ENCODE results near the gene C6orf15.

C6orf15 gene

DNA sequence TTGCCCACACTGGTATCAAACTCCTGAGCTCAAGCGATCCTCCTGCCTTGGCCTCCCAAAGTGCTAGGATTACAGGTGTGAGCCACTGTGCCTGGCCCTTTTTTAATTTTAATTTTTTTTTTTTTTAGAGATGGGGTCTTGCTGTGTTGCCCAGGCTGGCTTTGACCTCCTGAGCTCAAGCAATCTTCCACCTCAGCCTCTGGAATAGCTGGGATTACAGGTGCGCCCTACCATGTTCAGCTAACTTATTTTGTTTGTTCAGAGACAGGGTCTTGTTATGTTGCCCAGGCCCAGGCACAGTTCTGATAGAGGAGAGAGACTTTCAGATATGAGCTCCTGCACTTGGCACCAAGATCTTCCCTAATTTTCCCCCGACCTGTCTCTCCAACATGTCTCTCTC is 18.4 kb upstream of the C6orf15 start:
- TF ChIP-seq, protein P1, sequence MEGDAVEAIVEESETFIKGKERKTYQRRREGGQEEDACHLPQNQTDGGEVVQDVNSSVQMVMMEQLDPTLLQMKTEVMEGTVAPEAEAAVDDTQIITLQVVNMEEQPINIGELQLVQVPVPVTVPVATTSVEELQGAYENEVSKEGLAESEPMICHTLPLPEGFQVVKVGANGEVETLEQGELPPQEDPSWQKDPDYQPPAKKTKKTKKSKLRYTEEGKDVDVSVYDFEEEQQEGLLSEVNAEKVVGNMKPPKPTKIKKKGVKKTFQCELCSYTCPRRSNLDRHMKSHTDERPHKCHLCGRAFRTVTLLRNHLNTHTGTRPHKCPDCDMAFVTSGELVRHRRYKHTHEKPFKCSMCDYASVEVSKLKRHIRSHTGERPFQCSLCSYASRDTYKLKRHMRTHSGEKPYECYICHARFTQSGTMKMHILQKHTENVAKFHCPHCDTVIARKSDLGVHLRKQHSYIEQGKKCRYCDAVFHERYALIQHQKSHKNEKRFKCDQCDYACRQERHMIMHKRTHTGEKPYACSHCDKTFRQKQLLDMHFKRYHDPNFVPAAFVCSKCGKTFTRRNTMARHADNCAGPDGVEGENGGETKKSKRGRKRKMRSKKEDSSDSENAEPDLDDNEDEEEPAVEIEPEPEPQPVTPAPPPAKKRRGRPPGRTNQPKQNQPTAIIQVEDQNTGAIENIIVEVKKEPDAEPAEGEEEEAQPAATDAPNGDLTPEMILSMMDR (conservative IDR thresholded peaks at IDR 0.05; ENCODE audit: low read depth, low read length): no peak
- no peaks in the 10 kb centered on the region for H3K79me2 ChIP-seq (ENCODE audit: insufficient read depth, low read depth)
- H3K9ac ChIP-seq: no peak overlapping the region
- no peak overlapping the region for H2AFZ ChIP-seq (ENCODE audit: low read depth)
- H3K27ac ChIP-seq: no peak overlapping the region
- no peaks in the 10 kb centered on the region for H4K20me1 ChIP-seq (ENCODE audit: insufficient read depth)
- no peak overlapping the region for H3K4me2 ChIP-seq
- no peaks in the 10 kb centered on the region; the same call in 1 of the 2 replicates for H3K27me3 ChIP-seq (ENCODE audit: insufficient read depth, low read depth)
- no peak overlapping the region for H3K4me3 ChIP-seq (IDR thresholded peaks at IDR 0.05; ENCODE audit: insufficient read depth, low read depth, low read length)
- no peaks in the 10 kb centered on the region for H3K36me3 ChIP-seq (ENCODE audit: insufficient read depth)
- H3K4me1 ChIP-seq (ENCODE audit: low read depth, poor library complexity, severe bottlenecking): peaks cover 4% of the 10 kb centered on the region

DNA sequence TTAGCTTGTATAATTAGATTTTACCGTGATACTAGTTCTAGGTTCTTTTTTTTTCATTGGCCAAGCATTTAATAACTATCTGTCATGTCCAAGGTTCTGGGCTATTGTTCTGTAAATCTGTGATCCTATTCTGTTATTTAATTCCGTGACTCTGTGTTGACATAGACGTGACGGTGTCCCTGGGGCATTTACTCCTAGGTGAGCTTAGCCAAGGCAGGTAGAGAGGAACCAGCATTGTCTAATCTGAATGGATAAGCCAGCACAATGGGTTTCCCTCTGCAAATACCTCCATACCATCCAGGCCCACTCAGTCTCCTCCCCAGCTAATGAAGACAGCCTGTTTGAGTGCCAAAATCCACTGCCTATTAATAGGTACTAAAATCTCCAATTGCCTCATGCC is 16.8 kb upstream of the C6orf15 start:
- Histone ChIP-seq H4K20me1 (ENCODE audit: insufficient read depth) (no peaks in the 10 kb centered on the region), H2AFZ (ENCODE audit: low read depth) (no peak overlapping the region), H3K27me3 (ENCODE audit: insufficient read depth, low read depth) (no peaks in the 10 kb centered on the region; the same call in 1 of the 2 replicates), H3K4me2 (no peak overlapping the region), H3K9ac (no peak overlapping the region), H3K36me3 (ENCODE audit: insufficient read depth) (no peaks in the 10 kb centered on the region), H3K4me3 (IDR thresholded peaks at IDR 0.05; ENCODE audit: insufficient read depth, low read depth, low read length) (no peak overlapping the region), H3K4me1 (ENCODE audit: low read depth, poor library complexity, severe bottlenecking) (peaks cover 4% of the 10 kb centered on the region), H3K27ac (no peak overlapping the region), H3K79me2 (ENCODE audit: insufficient read depth, low read depth) (no peaks in the 10 kb centered on the region)
- TF ChIP-seq, protein P1 (conservative IDR thresholded peaks at IDR 0.05; ENCODE audit: low read depth, low read length): no peak

DNA sequence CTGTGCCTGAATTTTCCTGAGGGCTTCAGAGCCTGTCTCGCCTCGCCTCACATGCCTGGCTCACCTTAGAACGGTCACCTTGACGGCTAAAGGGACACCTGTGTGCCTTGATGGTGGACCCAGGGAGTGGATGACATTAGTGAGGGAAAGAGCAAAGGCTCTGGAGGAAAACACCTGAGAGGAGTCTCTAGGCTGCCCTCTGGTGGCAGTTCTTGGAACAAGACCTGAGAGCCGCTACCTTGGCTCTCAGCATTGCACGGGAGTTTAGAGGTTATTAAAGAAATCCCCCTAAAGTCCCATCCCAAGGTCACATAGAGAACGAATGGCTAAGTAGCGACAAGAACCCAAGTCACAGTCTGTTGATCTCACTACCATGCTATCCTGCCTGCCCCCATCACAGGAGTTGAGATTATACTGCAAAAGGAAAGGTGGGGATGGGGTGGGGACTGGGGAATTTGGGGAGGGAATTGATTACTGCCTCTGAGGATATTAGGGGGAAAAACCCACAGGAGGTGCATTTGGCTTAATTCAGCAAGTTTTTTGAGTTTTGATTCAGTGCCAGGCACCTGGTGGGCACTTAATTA is 15.8 kb upstream of the C6orf15 start:
- no peak overlapping the region for H3K4me2 ChIP-seq
- no peak overlapping the region for H3K27ac ChIP-seq
- H3K27me3 ChIP-seq (ENCODE audit: insufficient read depth, low read depth): no peaks in the 10 kb centered on the region; the same call in 1 of the 2 replicates
- H3K36me3 ChIP-seq (ENCODE audit: insufficient read depth): no peaks in the 10 kb centered on the region
- no peak overlapping the region; the same call in none of the 2 replicates for H2AFZ ChIP-seq (ENCODE audit: low read depth)
- peaks cover 4% of the 10 kb centered on the region for H3K4me1 ChIP-seq (ENCODE audit: low read depth, poor library complexity, severe bottlenecking)
- no peaks in the 10 kb centered on the region for H3K79me2 ChIP-seq (ENCODE audit: insufficient read depth, low read depth)
- H4K20me1 ChIP-seq (ENCODE audit: insufficient read depth): no peaks in the 10 kb centered on the region
- no peak overlapping the region for H3K4me3 ChIP-seq (IDR thresholded peaks at IDR 0.05; ENCODE audit: insufficient read depth, low read depth, low read length)
- H3K9ac ChIP-seq: no peak overlapping the region
- TF ChIP-seq, protein P1 (conservative IDR thresholded peaks at IDR 0.05; ENCODE audit: low read depth, low read length): peak; percentile 75

DNA sequence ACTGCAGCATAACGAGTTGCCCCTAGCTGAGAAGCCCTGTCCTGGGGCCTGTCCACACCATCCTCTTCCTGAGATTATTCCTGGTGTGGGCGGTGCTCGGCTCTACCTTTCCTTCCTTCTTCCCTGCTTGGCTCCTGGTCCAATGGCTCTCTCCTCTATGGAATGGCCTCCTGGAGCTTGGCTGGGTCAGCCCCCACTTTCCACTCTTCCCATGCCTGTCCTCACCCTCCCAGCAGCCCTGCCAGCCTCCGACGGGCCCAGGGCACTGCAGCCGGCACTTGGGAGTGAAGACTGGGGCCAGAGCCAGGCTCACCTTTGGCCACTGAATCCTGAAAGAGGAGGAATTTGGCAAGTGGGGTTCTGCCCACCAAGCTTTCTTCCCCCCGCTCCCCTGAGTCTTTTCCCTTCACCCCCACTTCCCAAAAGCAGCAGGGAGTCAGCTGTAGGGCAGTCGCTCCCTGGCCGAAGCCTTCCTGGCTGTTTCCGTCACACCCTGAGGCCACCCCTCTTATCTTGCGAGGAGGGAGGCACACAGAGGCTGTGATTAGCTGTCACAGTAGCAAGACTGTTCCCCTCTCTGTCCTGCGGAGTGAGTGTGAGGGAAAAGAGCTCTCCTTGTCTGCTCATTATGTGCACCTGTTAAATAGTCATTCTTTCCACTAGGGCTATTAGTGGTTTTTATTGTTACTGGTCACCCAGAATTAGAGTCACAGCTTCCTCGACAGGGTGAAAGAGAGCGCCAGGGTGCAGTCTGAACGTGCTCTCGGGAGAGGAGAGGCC is 14.2 kb upstream of the C6orf15 start:
- Histone ChIP-seq H3K4me1 (ENCODE audit: low read depth, poor library complexity, severe bottlenecking) (peaks cover 4% of the 10 kb centered on the region), H3K27me3 (ENCODE audit: insufficient read depth, low read depth) (peaks cover 4% of the 10 kb centered on the region; the same call in 1 of the 2 replicates), H3K4me3 (IDR thresholded peaks at IDR 0.05; ENCODE audit: insufficient read depth, low read depth, low read length) (no peak overlapping the region), H3K27ac (no peak overlapping the region), H3K9ac (no peak overlapping the region), H3K36me3 (ENCODE audit: insufficient read depth) (no peaks in the 10 kb centered on the region), H3K4me2 (no peak overlapping the region; the same call in 1 of the 2 replicates), H4K20me1 (ENCODE audit: insufficient read depth) (no peaks in the 10 kb centered on the region), H2AFZ (ENCODE audit: low read depth) (no peak overlapping the region; the same call in 1 of the 2 replicates), H3K79me2 (ENCODE audit: insufficient read depth, low read depth) (no peaks in the 10 kb centered on the region)
- TF ChIP-seq, protein P1 (conservative IDR thresholded peaks at IDR 0.05; ENCODE audit: low read depth, low read length): no peak

Measured in KMS-11 (cell line).